Activated CD8-positive, alpha-beta memory T cell treated with anti-CD3 and anti-CD28 coated beads, Interleukin-2, amount 10 ng/mL, durations not matched to agents 7 days and 5 days (primary cell): Measurements from ENCODE around the gene SPINK4. TPM values are rescaled to one million over a fixed set of nuclear protein-coding genes. Genes with fewer than 3 reads are reported as not detected.

ENCODE experiments used
- ATAC-seq: fragments of 150-1000 bp; cut with Tn5 transposase; one replicate; pipeline ENCODE4 v1.10.0; 2021; ENCODE audit warnings: moderate library complexity
- CTCF ChIA-PET: fragments of 350-600 bp; sonication (Branson Sonifier 250); formaldehyde crosslinking; loops from one replicate; lab custom pipeline; 2021; ENCODE audit warnings: antibody characterized with exemption; lab: Charles Lee
- DNase-seq: peaks from one replicate; pipeline ENCODE4 v3.0.0-alpha.2; 2020
- H3K27ac Mint-ChIP-seq: one replicate; pipeline ENCODE4 v1.8.0; 2021; ENCODE audit warnings: mild to moderate bottlenecking, mixed read lengths
- H3K27me3 Mint-ChIP-seq: one replicate; pipeline ENCODE4 v1.8.0; 2021; ENCODE audit warnings: mixed read lengths
- H3K36me3 Mint-ChIP-seq: one replicate; pipeline ENCODE4 v1.8.0; 2021; ENCODE audit warnings: mild to moderate bottlenecking, mixed read lengths
- H3K4me1 Mint-ChIP-seq: one replicate; pipeline ENCODE4 v1.8.0; 2021; ENCODE audit warnings: mixed read lengths
- H3K4me3 Mint-ChIP-seq: one replicate; pipeline ENCODE4 v1.8.0; 2021; ENCODE audit warnings: mild to moderate bottlenecking, moderate library complexity, mixed read lengths
- H3K9me3 Mint-ChIP-seq: one replicate; pipeline ENCODE4 v1.8.0; 2022; ENCODE audit warnings: low read depth, mixed read lengths
- total RNA-seq, 2 experiments: library from RNA; stranded (reverse); gene quantifications; one replicate each; pipeline ENCODE4 v1.2.3, GENCODE V29; 2021

The SPINK4 gene
- total RNA-seq, 2 experiments from 2014 or later = not detected

GRCh38 chr9:33272061-33272460 lies 32.1 kb downstream of the SPINK4 start:
- Mint-ChIP-seq H3K9me3 (no peaks in the 10 kb centered on the region), H3K4me1 (peaks cover 35% of the 10 kb centered on the region), H3K4me3 (no peak overlapping the region), H3K36me3 (peaks cover 73% of the 10 kb centered on the region), H3K27ac (no peak overlapping the region), H3K27me3 (no peaks in the 10 kb centered on the region)
- CTCF ChIA-PET = interaction anchor here (1.8 to 2.4 kb wide), 2 partner anchors 8 to 15 kb away, joined by 8 to 9 read pairs; partner anchors contain the start of gene BAG1
- DNase-seq = no peak
- no peak for ATAC-seq

GRCh38 chr9:33273266-33273971 lies 33.5 kb downstream of the SPINK4 start:
- Mint-ChIP-seq H3K27me3 (no peaks in the 10 kb centered on the region), H3K4me3 (no peak overlapping the region), H3K9me3 (no peaks in the 10 kb centered on the region), H3K27ac (no peak overlapping the region), H3K4me1 (peaks cover 25% of the 10 kb centered on the region), H3K36me3 (peaks cover 72% of the 10 kb centered on the region)
- DNase-seq (no peak), ATAC-seq (no peak)
- CTCF ChIA-PET = interaction anchor here (0.6 to 2.4 kb wide), 5 partner anchors 10 to 238 kb away, joined by 3 to 9 read pairs (median 4); partner anchors contain the start of gene BAG1

- Mint-ChIP-seq H3K36me3 (peaks cover 69% of the 10 kb centered on the region), H3K27me3 (no peaks in the 10 kb centered on the region), H3K27ac (no peak overlapping the region), H3K4me1 (peaks cover 23% of the 10 kb centered on the region), H3K9me3 (no peaks in the 10 kb centered on the region), H3K4me3 (no peak overlapping the region)
- no peak for ATAC-seq
- DNase-seq = no peak
- CTCF ChIA-PET = interaction anchor here (0.7 to 2.4 kb wide), 3 partner anchors 10 to 889 kb away, joined by 3 to 8 read pairs (median 3); partner anchors contain the start of gene BAG1
Observed at GRCh38 chr9:33273972-33274328, 34.0 kb downstream of the SPINK4 start.

GRCh38 chr9:33277484-33277883 lies 37.5 kb downstream of the SPINK4 start:
- no peak overlapping the region for H3K27ac Mint-ChIP-seq
- H3K27me3 Mint-ChIP-seq = no peaks in the 10 kb centered on the region
- no peak for DNase-seq
- CTCF ChIA-PET = interaction anchor here (1.1 to 1.6 kb wide), 2 partner anchors 10 to 97 kb away, joined by 3 to 8 read pairs; no protein-coding TSS in a partner anchor
- peaks cover 17% of the 10 kb centered on the region for H3K4me1 Mint-ChIP-seq
- H3K4me3 Mint-ChIP-seq = no peak overlapping the region
- peaks cover 67% of the 10 kb centered on the region for H3K36me3 Mint-ChIP-seq
- H3K9me3 Mint-ChIP-seq = no peaks in the 10 kb centered on the region
- no peak for ATAC-seq

GRCh38 chr9:33285502-33285901 lies 45.5 kb downstream of the SPINK4 start:
- CTCF ChIA-PET = interaction anchor here (1.6 to 3.0 kb wide), 2 partner anchors 18 to 129 kb away, joined by 5 to 11 read pairs; no protein-coding TSS in a partner anchor
- H3K9me3 Mint-ChIP-seq = no peaks in the 10 kb centered on the region
- DNase-seq = no peak
- H3K36me3 Mint-ChIP-seq = peaks cover 37% of the 10 kb centered on the region
- no peak overlapping the region for H3K4me3 Mint-ChIP-seq
- H3K4me1 Mint-ChIP-seq = peaks cover 22% of the 10 kb centered on the region
- ATAC-seq = no peak
- H3K27ac Mint-ChIP-seq = peak overlapping the region; percentile 47
- H3K27me3 Mint-ChIP-seq = peaks cover 2% of the 10 kb centered on the region

GRCh38 chr9:33287087-33287490 lies 47.1 kb downstream of the SPINK4 start:
- no peak for ATAC-seq
- peak; percentile 73 for DNase-seq
- Mint-ChIP-seq H3K9me3 (no peaks in the 10 kb centered on the region), H3K27ac (peak overlapping the region; percentile 79), H3K4me1 (peaks cover 35% of the 10 kb centered on the region), H3K36me3 (peaks cover 33% of the 10 kb centered on the region), H3K4me3 (no peak overlapping the region), H3K27me3 (peaks cover 2% of the 10 kb centered on the region)
- CTCF ChIA-PET = interaction anchor here (0.6 to 3.0 kb wide), 16 partner anchors 9 to 261 kb away, joined by 3 to 12 read pairs (median 6); partner anchors contain the start of genes NOL6 and SPINK4

- H3K9me3 Mint-ChIP-seq = no peaks in the 10 kb centered on the region
- CTCF ChIA-PET = interaction anchor here (1.5 to 3.0 kb wide), 6 partner anchors 16 to 178 kb away, joined by 4 to 12 read pairs (median 9); no protein-coding TSS in a partner anchor
- H3K27ac Mint-ChIP-seq = peak overlapping the region; percentile 70
- DNase-seq = no peak
- H3K4me3 Mint-ChIP-seq = no peak overlapping the region
- H3K27me3 Mint-ChIP-seq = peaks cover 2% of the 10 kb centered on the region
- peaks cover 45% of the 10 kb centered on the region for H3K4me1 Mint-ChIP-seq
- ATAC-seq = no peak
- peaks cover 33% of the 10 kb centered on the region for H3K36me3 Mint-ChIP-seq
Observed at GRCh38 chr9:33288235-33288634, 48.3 kb downstream of the SPINK4 start.

GRCh38 chr9:33288828-33289483 lies 49.0 kb downstream of the SPINK4 start:
- peaks cover 49% of the 10 kb centered on the region for H3K4me1 Mint-ChIP-seq
- no peak for DNase-seq
- H3K27me3 Mint-ChIP-seq = peaks cover 2% of the 10 kb centered on the region
- H3K36me3 Mint-ChIP-seq = peaks cover 36% of the 10 kb centered on the region
- no peak for ATAC-seq
- H3K4me3 Mint-ChIP-seq = no peak overlapping the region
- CTCF ChIA-PET = interaction anchor here (2.2 kb wide), 1 partner anchor 17 kb away, joined by 9 read pairs; no protein-coding TSS in a partner anchor
- peak overlapping the region; percentile 100 for H3K27ac Mint-ChIP-seq
- H3K9me3 Mint-ChIP-seq = no peaks in the 10 kb centered on the region

- Mint-ChIP-seq H3K4me3 (peak overlapping the region; percentile 98), H3K27me3 (peaks cover 2% of the 10 kb centered on the region), H3K4me1 (peaks cover 53% of the 10 kb centered on the region), H3K36me3 (peaks cover 40% of the 10 kb centered on the region), H3K27ac (peak overlapping the region; percentile 100), H3K9me3 (no peaks in the 10 kb centered on the region)
- no peak for ATAC-seq
- peak; percentile 48 for DNase-seq
- CTCF ChIA-PET = interaction anchor here (0.6 to 1.1 kb wide), 6 partner anchors 13 to 524 kb away, joined by 3 to 11 read pairs (median 4); partner anchors contain the start of genes BAG1 and CHMP5
Observed at GRCh38 chr9:33289496-33289895, 49.5 kb downstream of the SPINK4 start.

- ATAC-seq (no peak), DNase-seq (no peak)
- CTCF ChIA-PET = interaction anchor here (0.6 to 1.1 kb wide), 10 partner anchors 11 to 524 kb away, joined by 3 to 11 read pairs (median 3); partner anchors contain the start of genes BAG1 and CHMP5
- H3K27ac Mint-ChIP-seq = peak overlapping the region; percentile 100
- peaks cover 2% of the 10 kb centered on the region for H3K27me3 Mint-ChIP-seq
- H3K9me3 Mint-ChIP-seq = no peaks in the 10 kb centered on the region
- H3K4me3 Mint-ChIP-seq = peak overlapping the region; percentile 98
- H3K4me1 Mint-ChIP-seq = peaks cover 57% of the 10 kb centered on the region
- peaks cover 40% of the 10 kb centered on the region for H3K36me3 Mint-ChIP-seq
Observed at GRCh38 chr9:33289936-33290246, 49.9 kb downstream of the SPINK4 start.

- ATAC-seq (peak; percentile 92), DNase-seq (peak; percentile 99)
- H3K4me1 Mint-ChIP-seq = peaks cover 61% of the 10 kb centered on the region
- peaks cover 44% of the 10 kb centered on the region for H3K36me3 Mint-ChIP-seq
- H3K4me3 Mint-ChIP-seq = peak within 1 kb of the TSS; percentile 98
- peaks cover 2% of the 10 kb centered on the region for H3K27me3 Mint-ChIP-seq
- no peaks in the 10 kb centered on the region for H3K9me3 Mint-ChIP-seq
- CTCF ChIA-PET = interaction anchor here (0.6 to 1.1 kb wide), 10 partner anchors 10 to 523 kb away, joined by 3 to 11 read pairs (median 3); partner anchors contain the start of genes BAG1 and CHMP5
- H3K27ac Mint-ChIP-seq = peak within 1 kb of the TSS; percentile 100
Observed at GRCh38 chr9:33290247-33291030, 50.5 kb downstream of the SPINK4 start, which contains the start of gene NFX1. Gene NFX1 (plus strand): TSS chr9:33290516. CDS start chr9:33290573, 57 bp downstream.

- peak overlapping the region; percentile 98 for H3K4me3 Mint-ChIP-seq
- DNase-seq = no peak
- CTCF ChIA-PET = interaction anchor here (0.9 to 1.1 kb wide), 2 partner anchors 10 to 126 kb away, joined by 3 read pairs; no protein-coding TSS in a partner anchor
- peaks cover 62% of the 10 kb centered on the region for H3K4me1 Mint-ChIP-seq
- no peak for ATAC-seq
- peaks cover 44% of the 10 kb centered on the region for H3K36me3 Mint-ChIP-seq
- peak overlapping the region; percentile 100 for H3K27ac Mint-ChIP-seq
- peaks cover 2% of the 10 kb centered on the region for H3K27me3 Mint-ChIP-seq
- no peaks in the 10 kb centered on the region for H3K9me3 Mint-ChIP-seq
Observed at GRCh38 chr9:33291031-33291397, 51.0 kb downstream of the SPINK4 start.
